Activated CD8-positive, alpha-beta memory T cell treated with anti-CD3 and anti-CD28 coated beads for 1 hour (primary cell): ENCODE results near the gene RRM1.
"Not testable (repeated sequence)": the region's sequence is repeated elsewhere in the genome, so short reads cannot be mapped to it uniquely, and the experiment has no call there.

Experiments
- DNase-seq, 2 donors: peaks; one replicate each; pipeline ENCODE4 v3.0.0-alpha.2; 2020; ENCODE audit warnings: low read depth in 1 of 2; ENCODE audit errors: extremely low read depth in 1 of 2

The RRM1 gene

GRCh38 chr11:4094348-4095291 is at the start of gene RRM1:
RRM1 (plus strand) TSS chr11:4094799; CDS start chr11:4095013, 214 bp downstream.
- DNase-seq: peak; percentile 85

GRCh38 chr11:4044976-4045646 is 49.5 kb upstream of the RRM1 start:
- no peak for DNase-seq

GRCh38 chr11:4048340-4048739 is 46.3 kb upstream of the RRM1 start:
- no peak for DNase-seq

GRCh38 chr11:4049006-4049405 is 45.6 kb upstream of the RRM1 start:
- no peak for DNase-seq

- DNase-seq: no peak
These were observed 44.5 kb upstream of the RRM1 start for GRCh38 chr11:4050138-4050537.

GRCh38 chr11:4053200-4053599 is 41.4 kb upstream of the RRM1 start:
- not testable (repeated sequence) for DNase-seq

- DNase-seq: no peak
These were observed 40.0 kb upstream of the RRM1 start for GRCh38 chr11:4054643-4055042.

- DNase-seq: no peak
These were observed 35.2 kb upstream of the RRM1 start for GRCh38 chr11:4059424-4059823.

- DNase-seq: no peak
These were observed 34.2 kb upstream of the RRM1 start for GRCh38 chr11:4060182-4060923.

GRCh38 chr11:4061700-4062099 is 32.9 kb upstream of the RRM1 start:
- DNase-seq: no peak

GRCh38 chr11:4063348-4063747 is 31.3 kb upstream of the RRM1 start:
- no peak for DNase-seq

GRCh38 chr11:4064278-4064955 is 30.2 kb upstream of the RRM1 start:
- no peak for DNase-seq

- no peak for DNase-seq
These were observed 29.5 kb upstream of the RRM1 start for GRCh38 chr11:4065086-4065485.

GRCh38 chr11:4065601-4066377 is 28.8 kb upstream of the RRM1 start:
- no peak for DNase-seq

GRCh38 chr11:4066910-4067309 is 27.7 kb upstream of the RRM1 start:
- DNase-seq: no peak

- no peak for DNase-seq
These were observed 25.6 kb upstream of the RRM1 start for GRCh38 chr11:4068962-4069361.

- no peak for DNase-seq
These were observed 23.3 kb upstream of the RRM1 start for GRCh38 chr11:4071325-4071724.

GRCh38 chr11:4071914-4072313 is 22.7 kb upstream of the RRM1 start:
- no peak for DNase-seq

- no peak for DNase-seq
These were observed 21.8 kb upstream of the RRM1 start for GRCh38 chr11:4072668-4073285.

- no peak for DNase-seq
These were observed 20.3 kb upstream of the RRM1 start for GRCh38 chr11:4074266-4074665.
